Umbilical cord (tissue), 2 donors: ENCODE data around the gene TAC4. TPM values are rescaled to one million over a fixed set of nuclear protein-coding genes. Genes with fewer than 3 reads are reported as not detected.

Experiments used
- DNase-seq: peaks from one replicate; pipeline ENCODE4 v3.0.0-alpha.2; 2015; ENCODE audit warnings: low spot score
- total RNA-seq: library from RNA; depleted of rRNA; stranded (reverse); fragments of >200 nt; gene quantifications from one replicate; pipeline ENCODE4 v1.2.3, GENCODE V29; 2014; ENCODE audit warnings: low replicate concordance; ENCODE audit not compliant: insufficient read depth

The TAC4 gene
- total RNA-seq = not detected

DNA sequence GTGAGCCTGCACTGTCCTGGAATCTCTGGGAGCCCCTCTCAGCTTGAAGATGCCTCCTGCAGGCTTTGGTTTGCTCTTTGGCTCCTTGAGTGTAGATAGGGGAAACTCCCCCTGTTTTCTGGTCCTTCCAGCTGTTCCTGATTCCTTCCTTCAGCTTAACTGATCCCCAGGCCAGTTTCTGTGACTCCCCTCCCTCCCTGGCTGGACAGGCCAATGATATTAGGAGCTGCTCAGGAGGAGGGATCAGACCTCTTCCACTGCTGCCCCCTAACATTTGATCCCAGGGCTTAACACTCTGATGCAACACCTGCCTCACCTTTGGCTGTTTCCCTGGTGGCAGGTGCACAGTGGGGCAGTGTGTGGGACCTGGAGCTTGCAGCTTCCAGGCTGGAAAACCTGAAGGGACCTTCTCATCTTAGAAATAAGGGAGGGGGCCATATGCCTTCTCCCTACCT lies at the start of gene TAC4:
Gene TAC4 (minus strand): TSS at position 51 of the 455 bp plus-strand sequence. CDS start 52 bp downstream, outside the sequence.
- DNase-seq = no peak

DNA sequence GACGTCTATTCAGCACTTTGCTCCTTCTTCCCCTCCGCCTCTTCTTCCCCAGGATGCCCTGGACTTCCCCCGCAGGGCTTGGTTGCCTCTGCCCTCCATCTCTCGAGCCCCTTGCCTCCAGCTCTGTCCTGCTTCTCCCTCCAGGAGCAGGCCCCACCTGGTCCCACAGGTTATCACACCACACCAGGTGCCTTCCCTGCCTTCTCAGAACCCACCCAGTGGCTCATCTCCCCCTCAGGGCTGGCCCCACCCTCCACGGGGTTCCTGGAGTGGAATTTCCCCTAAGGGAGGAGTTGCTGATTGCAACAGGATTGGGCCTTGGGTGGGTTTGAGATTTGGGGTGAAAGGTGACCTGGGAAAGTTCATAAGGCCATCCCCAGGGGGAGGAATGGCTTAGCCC lies 49.0 kb upstream of the TAC4 start:
- no peak for DNase-seq

DNA sequence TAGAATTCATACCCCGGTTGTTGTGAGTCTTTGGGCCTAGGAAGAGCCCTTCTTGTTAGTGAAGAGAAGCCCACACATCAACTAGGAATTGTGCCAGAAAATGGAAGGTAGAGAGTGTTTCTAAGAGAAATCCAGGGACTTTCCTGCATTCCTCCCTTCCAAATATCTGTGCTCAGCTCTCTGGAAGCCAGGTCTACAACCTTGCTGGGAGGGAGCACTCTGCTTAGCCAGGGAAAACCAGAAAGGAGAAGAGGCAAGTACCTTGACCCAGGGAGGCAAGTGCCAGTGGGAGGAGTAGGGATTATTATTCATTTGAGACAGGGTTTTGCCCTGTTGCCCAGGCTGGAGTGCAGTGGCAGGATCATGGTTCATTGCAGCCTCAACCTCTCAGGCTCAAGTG lies 48.4 kb upstream of the TAC4 start:
- no peak for DNase-seq

- no peak for DNase-seq
Observed at GRCh38 chr17:49895812-49896211, 47.9 kb upstream of the TAC4 start.

- DNase-seq = no peak
Observed at GRCh38 chr17:49894761-49895160, 46.9 kb upstream of the TAC4 start.

- no peak for DNase-seq
Observed at GRCh38 chr17:49891694-49892389, 44.0 kb upstream of the TAC4 start.

GRCh38 chr17:49891271-49891670 lies 43.4 kb upstream of the TAC4 start:
- no peak for DNase-seq

- DNase-seq = no peak
Observed at GRCh38 chr17:49890852-49891251, 43.0 kb upstream of the TAC4 start.

- peak; percentile 59 for DNase-seq
Observed at GRCh38 chr17:49890077-49890821, 42.4 kb upstream of the TAC4 start.

DNA sequence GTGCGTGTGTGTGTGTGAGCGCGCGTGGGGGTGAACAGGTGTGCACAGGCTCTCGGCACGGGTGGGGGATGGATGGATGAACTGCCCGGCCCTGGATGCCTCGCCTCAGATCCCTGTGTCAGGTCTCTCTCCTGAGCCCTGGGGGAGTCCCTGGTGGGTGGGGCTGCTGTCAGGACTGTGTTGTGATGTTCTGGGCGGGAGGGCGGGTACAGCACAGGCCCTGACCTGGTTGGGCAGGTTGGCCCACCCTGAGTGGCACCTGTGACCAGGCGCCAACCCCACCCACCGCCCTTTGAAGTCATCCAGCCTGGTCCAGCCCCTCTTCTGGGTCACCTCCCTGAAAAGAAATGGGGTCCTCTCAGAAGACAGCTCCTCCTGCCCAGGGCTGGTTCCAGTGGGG lies 41.6 kb upstream of the TAC4 start:
- peak; percentile 11 for DNase-seq

DNA sequence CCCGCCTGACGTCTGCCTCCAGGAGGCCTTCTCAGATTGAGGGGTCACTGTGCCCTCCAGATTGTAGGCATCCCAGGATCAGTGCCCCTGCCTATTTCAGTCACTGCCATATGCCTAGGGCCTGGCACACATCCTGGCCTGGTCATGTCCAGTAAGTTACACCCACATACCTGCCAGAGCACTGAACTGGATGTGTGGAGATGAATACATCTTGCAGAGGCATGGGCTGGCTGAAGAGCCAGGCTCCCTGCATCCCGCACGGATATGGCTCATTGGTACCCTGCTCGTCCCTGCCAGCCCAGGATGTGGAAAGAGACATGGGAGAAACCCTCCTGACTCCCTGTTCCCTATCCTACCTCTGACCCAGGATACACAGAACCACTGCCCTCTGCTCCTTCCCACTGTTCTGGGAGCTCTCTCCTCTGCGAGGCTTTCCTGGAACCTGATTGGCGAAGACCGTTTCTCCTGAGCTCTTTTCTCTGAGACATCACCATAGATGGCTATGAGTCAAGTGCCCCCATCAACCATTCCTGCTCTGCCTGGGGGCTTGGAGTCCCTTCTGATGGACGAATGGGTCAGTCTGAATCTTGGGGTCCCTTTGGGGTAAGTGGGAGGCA lies 40.0 kb upstream of the TAC4 start:
- no peak for DNase-seq

DNA sequence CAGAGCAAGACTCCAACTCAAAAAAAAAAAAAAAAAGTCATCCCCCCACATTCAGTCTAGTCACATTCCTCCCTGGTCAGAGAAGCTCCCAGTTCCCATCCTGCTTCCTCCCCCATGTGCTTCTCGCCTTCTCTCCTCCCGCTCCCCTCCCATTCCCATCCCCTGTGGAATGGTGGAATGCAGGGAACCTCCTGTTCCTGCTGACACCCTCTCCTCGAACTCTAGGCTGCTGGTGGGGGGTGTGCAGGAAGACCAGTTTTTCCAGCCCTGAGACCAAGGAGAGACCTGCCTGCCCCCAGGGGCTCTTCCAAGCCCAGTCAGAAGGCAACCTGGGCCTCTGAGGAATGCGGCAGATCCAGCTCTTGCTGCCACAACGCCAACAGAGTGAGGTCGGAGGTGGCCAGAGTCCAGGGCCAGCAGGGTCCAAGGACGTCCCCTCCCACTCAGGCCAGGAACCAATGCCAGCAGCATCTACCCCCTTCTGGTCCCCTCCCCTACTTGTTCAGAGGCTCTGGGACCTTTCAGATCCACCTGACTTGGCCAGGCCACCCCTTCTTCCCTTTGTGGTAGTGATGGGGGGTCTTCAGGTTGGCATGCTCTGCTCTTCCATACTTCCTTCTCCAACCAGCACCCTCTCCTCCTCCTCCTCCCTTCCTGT lies 39.3 kb upstream of the TAC4 start:
- peak; percentile 70 for DNase-seq

- no peak for DNase-seq
Observed at GRCh38 chr17:49886036-49886435, 38.2 kb upstream of the TAC4 start.

DNA sequence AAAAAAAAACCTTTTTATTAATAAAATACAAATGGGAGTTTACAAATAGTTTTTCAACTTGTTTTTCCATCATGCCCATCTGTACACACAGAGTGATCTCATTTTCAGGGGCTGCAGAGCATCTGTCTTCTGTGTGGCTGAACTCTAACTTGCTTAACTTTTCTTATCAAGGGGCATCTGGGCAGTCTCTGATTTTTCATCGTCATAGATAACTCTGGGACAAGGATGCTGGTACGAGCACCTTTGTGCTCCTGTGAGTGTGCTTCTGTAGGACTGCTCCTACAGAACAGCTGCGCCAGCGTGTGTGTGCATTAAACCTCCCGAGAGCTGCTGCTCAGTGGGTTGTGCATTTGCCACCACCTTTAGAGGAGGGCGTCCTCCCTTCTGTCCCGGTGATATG lies 34.6 kb upstream of the TAC4 start:
- DNase-seq = no peak

GRCh38 chr17:49881054-49881402 lies 33.2 kb upstream of the TAC4 start:
- no peak for DNase-seq

GRCh38 chr17:49880291-49881053 lies 32.6 kb upstream of the TAC4 start:
- DNase-seq = peak; percentile 58

- DNase-seq = no peak
Observed at GRCh38 chr17:49878931-49879904, 31.3 kb upstream of the TAC4 start.

- no peak for DNase-seq
Observed at GRCh38 chr17:49875685-49876084, 27.8 kb upstream of the TAC4 start.

GRCh38 chr17:49874911-49875310 lies 27.0 kb upstream of the TAC4 start:
- DNase-seq = no peak

GRCh38 chr17:49873926-49874325 lies 26.1 kb upstream of the TAC4 start:
- DNase-seq = no peak
